ENCODE results near the gene IPMK.

The IPMK gene

DNA sequence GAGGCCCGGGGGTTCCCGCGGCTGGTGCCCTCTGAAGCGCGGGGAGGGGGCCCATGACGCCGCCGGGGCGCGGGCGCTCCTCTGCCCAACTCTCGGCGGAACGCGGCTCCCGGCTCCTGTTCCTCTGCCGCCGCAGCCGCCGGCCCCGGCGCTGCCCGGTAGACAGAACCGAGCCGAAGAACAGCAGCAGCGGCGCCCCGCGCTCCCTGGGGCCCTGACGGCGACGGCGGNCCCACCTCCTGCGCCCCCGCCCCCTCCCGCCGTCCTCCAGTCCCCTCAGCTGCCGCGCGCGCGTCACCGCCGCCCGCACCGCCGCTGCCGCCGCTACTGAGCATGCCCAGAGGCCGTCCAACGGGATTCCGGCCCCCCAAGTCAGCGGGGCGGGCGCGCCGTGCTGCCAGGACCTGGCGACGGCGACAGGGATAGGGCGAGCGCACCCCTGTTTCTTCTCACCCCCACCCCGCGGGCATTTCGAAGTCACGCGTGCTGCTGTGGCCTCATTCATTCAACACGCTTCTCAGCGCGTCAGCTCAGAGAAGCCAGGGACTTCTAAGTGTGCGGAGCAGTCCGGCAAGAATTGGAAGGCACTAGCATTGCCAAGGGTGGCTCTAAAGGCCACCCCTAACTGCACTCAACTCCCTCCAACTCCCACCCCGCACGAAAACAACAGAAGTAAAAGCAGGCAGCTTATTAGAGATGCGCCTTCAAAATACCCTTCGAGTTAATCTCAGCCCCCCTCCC, at the start of gene IPMK:
Gene IPMK (minus strand): TSS at position 182 of the 741 bp plus-strand sequence. CDS start 283 bp downstream, outside the sequence.
- no peaks in the 10 kb centered on the region for H3K36me3 ChIP-seq (ENCODE audit: control insufficient read depth in 5 of 5, insufficient read depth in 5 of 5, low read length in 5 of 5)
- peak within 1 kb of the TSS; percentile 94 for H3K27ac ChIP-seq (ENCODE audit: low read depth, low read length)
- H3K4me3 ChIP-seq (ENCODE audit: low read depth in 1 of 5, low read length in 5 of 5) = peak within 1 kb of the TSS; percentile 86 to 98 (median 91)
- H3K27me3 ChIP-seq (ENCODE audit: control insufficient read depth in 5 of 5, insufficient read depth in 4 of 5, low read length in 5 of 5) = no peaks in the 10 kb centered on the region
- H3K9me3 ChIP-seq (ENCODE audit: control insufficient read depth in 5 of 5, low read length in 5 of 5) = no peaks in the 10 kb centered on the region
- H3K4me1 ChIP-seq (ENCODE audit: control insufficient read depth in 5 of 5, insufficient read depth in 5 of 5, low read length in 5 of 5) = peaks cover 5 to 45% (median 42%) of the 10 kb centered on the region in 5 donors
- peak within 1 kb of the TSS; percentile 74 to 96 (median 86) for H3K9ac ChIP-seq (ENCODE audit: low read length in 5 of 5)

DNA sequence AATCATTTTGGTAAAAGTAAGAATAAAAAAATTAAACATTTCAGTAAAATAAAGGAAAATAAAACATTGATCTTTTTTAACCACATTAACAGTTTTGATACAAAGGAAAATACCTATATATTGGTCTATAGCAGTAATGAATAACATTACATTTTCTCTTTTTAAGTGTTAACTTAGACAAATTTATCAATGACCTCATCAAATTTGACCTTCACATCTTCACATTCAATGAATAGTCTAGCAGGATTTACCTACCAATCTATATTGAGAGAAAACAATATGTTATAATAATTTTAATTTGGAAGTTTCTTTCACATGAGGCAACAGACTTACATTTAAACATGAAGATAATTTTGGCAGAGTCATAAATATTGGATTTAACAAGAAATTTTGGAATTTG, 49.2 kb upstream of the IPMK start:
- Histone ChIP-seq H3K4me3 (ENCODE audit: low read depth in 1 of 5, low read length in 5 of 5) (no peak overlapping the region), H3K9me3 (ENCODE audit: control insufficient read depth in 5 of 5, low read length in 5 of 5) (peaks cover 0 to 3% (median 0%) of the 10 kb centered on the region in 5 donors), H3K36me3 (ENCODE audit: control insufficient read depth in 5 of 5, insufficient read depth in 5 of 5, low read length in 5 of 5) (no peaks in the 10 kb centered on the region), H3K9ac (ENCODE audit: low read length in 5 of 5) (no peak overlapping the region), H3K4me1 (ENCODE audit: control insufficient read depth in 5 of 5, insufficient read depth in 5 of 5, low read length in 5 of 5) (no peaks in the 10 kb centered on the region), H3K27me3 (ENCODE audit: control insufficient read depth in 5 of 5, insufficient read depth in 4 of 5, low read length in 5 of 5) (no peaks in the 10 kb centered on the region), H3K27ac (ENCODE audit: low read depth, low read length) (no peak overlapping the region)

DNA sequence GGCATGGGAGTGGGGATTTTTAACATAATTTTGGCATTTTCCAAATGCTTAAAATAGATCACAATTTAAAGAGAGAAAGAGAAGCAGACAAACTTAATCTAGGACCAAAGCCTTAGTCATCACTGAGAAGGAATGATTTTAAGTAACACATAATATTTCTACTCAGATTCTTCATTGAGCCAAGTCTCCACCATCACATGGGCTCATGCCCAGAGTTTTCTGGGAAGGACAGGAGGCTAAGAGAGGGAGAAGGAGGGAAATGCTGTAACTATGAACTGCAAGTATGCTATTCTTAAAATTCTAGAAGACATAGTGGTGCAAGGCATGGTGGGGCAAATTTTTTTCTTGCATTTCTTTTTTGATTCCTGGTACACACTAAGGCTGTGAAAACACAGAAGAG, 43.3 kb upstream of the IPMK start:
- Histone ChIP-seq H3K4me1 (ENCODE audit: control insufficient read depth in 5 of 5, insufficient read depth in 5 of 5, low read length in 5 of 5) (no peaks in the 10 kb centered on the region), H3K27me3 (ENCODE audit: control insufficient read depth in 5 of 5, insufficient read depth in 4 of 5, low read length in 5 of 5) (no peaks in the 10 kb centered on the region), H3K27ac (ENCODE audit: low read depth, low read length) (no peak overlapping the region), H3K9me3 (ENCODE audit: control insufficient read depth in 5 of 5, low read length in 5 of 5) (peaks cover 0 to 3% (median 0%) of the 10 kb centered on the region in 5 donors), H3K36me3 (ENCODE audit: control insufficient read depth in 5 of 5, insufficient read depth in 5 of 5, low read length in 5 of 5) (no peaks in the 10 kb centered on the region), H3K9ac (ENCODE audit: low read length in 5 of 5) (no peak overlapping the region), H3K4me3 (ENCODE audit: low read depth in 1 of 5, low read length in 5 of 5) (no peak overlapping the region)

DNA sequence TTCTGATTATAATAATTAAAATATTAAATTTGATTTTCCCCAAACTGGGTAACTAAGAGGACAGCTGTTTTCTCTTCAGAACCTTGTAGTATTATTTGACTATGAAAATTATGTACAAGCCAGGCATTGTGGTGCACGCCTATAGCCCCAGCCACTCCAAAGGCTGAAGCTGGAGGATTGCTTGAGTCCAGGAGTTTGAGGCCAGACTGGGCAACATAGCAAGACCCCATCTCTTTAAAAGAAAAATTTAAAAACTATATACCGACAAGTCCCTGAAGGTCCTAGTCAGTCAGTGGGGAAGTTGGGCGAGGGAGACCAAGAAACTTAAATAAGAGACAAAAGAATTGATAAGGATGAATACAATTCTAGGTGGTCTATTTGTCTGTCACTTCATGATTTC, 40.0 kb upstream of the IPMK start:
- H3K36me3 ChIP-seq (ENCODE audit: control insufficient read depth in 5 of 5, insufficient read depth in 5 of 5, low read length in 5 of 5) = no peaks in the 10 kb centered on the region
- H3K4me3 ChIP-seq (ENCODE audit: low read depth in 1 of 5, low read length in 5 of 5) = no peak overlapping the region
- no peak overlapping the region for H3K27ac ChIP-seq (ENCODE audit: low read depth, low read length)
- H3K9me3 ChIP-seq (ENCODE audit: control insufficient read depth in 5 of 5, low read length in 5 of 5) = peaks cover 0 to 2% (median 0%) of the 10 kb centered on the region in 5 donors
- H3K9ac ChIP-seq (ENCODE audit: low read length in 5 of 5) = no peak overlapping the region
- no peaks in the 10 kb centered on the region for H3K4me1 ChIP-seq (ENCODE audit: control insufficient read depth in 5 of 5, insufficient read depth in 5 of 5, low read length in 5 of 5)
- H3K27me3 ChIP-seq (ENCODE audit: control insufficient read depth in 5 of 5, insufficient read depth in 4 of 5, low read length in 5 of 5) = no peaks in the 10 kb centered on the region

DNA sequence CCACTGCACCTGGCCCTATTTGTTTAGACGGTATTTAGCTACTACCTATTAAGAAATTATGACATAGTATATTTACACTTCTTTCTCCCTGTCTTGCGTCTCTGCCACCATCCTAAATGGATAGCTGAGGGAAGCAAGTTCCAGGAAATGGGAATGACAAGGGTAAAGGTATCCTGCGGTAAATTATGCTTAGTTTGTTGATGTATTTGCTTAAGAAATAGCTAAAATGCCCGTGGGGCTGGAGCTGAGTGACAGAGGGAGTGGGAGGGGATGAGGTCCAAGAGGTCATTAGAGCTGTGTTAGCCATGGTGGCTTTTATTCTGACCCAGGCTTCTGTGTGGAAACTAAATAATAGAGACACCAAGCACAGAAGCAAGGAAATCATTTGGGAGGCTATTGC, 38.1 kb upstream of the IPMK start:
- no peak overlapping the region for H3K27ac ChIP-seq (ENCODE audit: low read depth, low read length)
- no peaks in the 10 kb centered on the region for H3K36me3 ChIP-seq (ENCODE audit: control insufficient read depth in 5 of 5, insufficient read depth in 5 of 5, low read length in 5 of 5)

DNA sequence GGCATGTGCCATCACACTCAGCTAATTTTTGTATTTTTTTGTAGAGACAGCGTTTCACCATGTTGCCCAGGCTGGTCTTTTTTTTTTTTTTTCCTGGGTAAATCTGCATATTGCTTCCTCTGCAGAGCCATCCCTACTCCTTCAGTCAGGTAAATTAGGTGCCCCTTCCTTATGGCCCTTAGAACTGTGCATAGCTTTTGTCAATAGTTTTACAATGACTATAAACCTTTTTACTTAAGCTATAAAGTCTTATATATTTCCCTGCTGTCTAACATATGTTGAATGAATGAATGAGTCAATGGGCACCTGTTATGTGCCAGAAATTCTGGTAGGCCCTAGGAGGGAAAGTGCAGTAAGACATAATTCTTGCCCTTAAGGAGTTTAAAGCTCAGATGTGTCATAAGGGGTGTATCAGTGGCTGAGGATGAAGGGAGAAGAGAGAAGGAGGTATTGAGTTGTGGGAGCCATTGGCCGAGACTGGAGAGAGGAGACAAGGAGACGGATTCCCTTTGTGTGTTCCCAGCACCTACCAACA, 36.5 kb upstream of the IPMK start:
- no peaks in the 10 kb centered on the region for H3K27me3 ChIP-seq (ENCODE audit: control insufficient read depth in 5 of 5, insufficient read depth in 4 of 5, low read length in 5 of 5)
- H3K4me3 ChIP-seq (ENCODE audit: low read depth in 1 of 5, low read length in 5 of 5) = no peak overlapping the region
- peaks cover 0 to 2% (median 0%) of the 10 kb centered on the region in 5 donors for H3K4me1 ChIP-seq (ENCODE audit: control insufficient read depth in 5 of 5, insufficient read depth in 5 of 5, low read length in 5 of 5)
- no peaks in the 10 kb centered on the region for H3K36me3 ChIP-seq (ENCODE audit: control insufficient read depth in 5 of 5, insufficient read depth in 5 of 5, low read length in 5 of 5)
- H3K9ac ChIP-seq (ENCODE audit: low read length in 5 of 5) = no peak overlapping the region
- no peaks in the 10 kb centered on the region for H3K9me3 ChIP-seq (ENCODE audit: control insufficient read depth in 5 of 5, low read length in 5 of 5)
- no peak overlapping the region for H3K27ac ChIP-seq (ENCODE audit: low read depth, low read length)

More for the DNA sequence above, 38.1 kb upstream of the IPMK start:
- H3K9me3 ChIP-seq (ENCODE audit: control insufficient read depth in 5 of 5, low read length in 5 of 5) = no peaks in the 10 kb centered on the region
- H3K27me3 ChIP-seq (ENCODE audit: control insufficient read depth in 5 of 5, insufficient read depth in 4 of 5, low read length in 5 of 5) = no peaks in the 10 kb centered on the region
- no peaks in the 10 kb centered on the region for H3K4me1 ChIP-seq (ENCODE audit: control insufficient read depth in 5 of 5, insufficient read depth in 5 of 5, low read length in 5 of 5)
- no peak overlapping the region for H3K4me3 ChIP-seq (ENCODE audit: low read depth in 1 of 5, low read length in 5 of 5)
- no peak overlapping the region for H3K9ac ChIP-seq (ENCODE audit: low read length in 5 of 5)

DNA sequence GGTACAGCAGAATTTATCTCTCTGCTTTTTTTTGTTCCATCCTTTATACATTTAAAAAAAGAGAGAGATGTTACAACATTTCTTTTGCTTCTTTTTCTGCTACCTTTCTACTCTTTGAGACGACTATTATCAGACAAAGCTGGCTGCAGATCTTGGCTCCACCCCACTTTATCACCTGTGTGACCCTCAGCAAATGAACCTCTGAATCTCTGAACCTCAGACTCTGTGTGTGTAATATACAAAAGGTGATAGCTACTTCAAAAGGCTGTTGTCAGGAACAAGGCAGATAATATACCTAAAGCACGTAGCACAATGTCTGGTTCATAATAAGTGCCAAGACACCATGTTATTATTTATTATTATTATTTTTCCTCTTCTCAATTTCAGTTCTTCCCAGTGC, 34.6 kb upstream of the IPMK start:
- no peaks in the 10 kb centered on the region for H3K27me3 ChIP-seq (ENCODE audit: control insufficient read depth in 5 of 5, insufficient read depth in 4 of 5, low read length in 5 of 5)
- H3K4me3 ChIP-seq (ENCODE audit: low read depth in 1 of 5, low read length in 5 of 5) = no peak overlapping the region
- H3K36me3 ChIP-seq (ENCODE audit: control insufficient read depth in 5 of 5, insufficient read depth in 5 of 5, low read length in 5 of 5) = no peaks in the 10 kb centered on the region
- no peak overlapping the region for H3K9ac ChIP-seq (ENCODE audit: low read length in 5 of 5)
- no peak overlapping the region for H3K27ac ChIP-seq (ENCODE audit: low read depth, low read length)
- H3K9me3 ChIP-seq (ENCODE audit: control insufficient read depth in 5 of 5, low read length in 5 of 5) = no peaks in the 10 kb centered on the region
- peaks cover 0 to 2% (median 0%) of the 10 kb centered on the region in 5 donors for H3K4me1 ChIP-seq (ENCODE audit: control insufficient read depth in 5 of 5, insufficient read depth in 5 of 5, low read length in 5 of 5)

DNA sequence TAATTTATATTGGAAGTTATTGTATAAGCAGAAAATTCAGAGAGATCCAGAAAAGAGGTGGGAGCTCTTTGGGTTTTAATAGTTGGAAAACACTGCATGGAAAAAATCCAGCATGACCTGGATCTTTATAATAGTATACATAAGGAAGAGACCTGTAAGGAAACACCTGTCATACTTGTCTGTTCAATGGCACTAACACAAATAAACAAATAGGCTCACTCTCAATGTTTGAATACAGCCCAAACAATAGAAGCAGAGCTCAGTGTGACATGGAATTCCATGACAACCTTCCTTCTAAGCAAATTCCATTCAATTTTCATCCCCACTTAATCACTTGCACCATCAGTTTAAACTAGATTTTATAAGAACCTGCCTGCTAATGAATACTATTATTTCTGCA, 33.0 kb upstream of the IPMK start:
- no peaks in the 10 kb centered on the region for H3K36me3 ChIP-seq (ENCODE audit: control insufficient read depth in 5 of 5, insufficient read depth in 5 of 5, low read length in 5 of 5)
- H3K4me1 ChIP-seq (ENCODE audit: control insufficient read depth in 5 of 5, insufficient read depth in 5 of 5, low read length in 5 of 5) = peaks cover 0 to 2% (median 0%) of the 10 kb centered on the region in 5 donors
- no peak overlapping the region for H3K9ac ChIP-seq (ENCODE audit: low read length in 5 of 5)
- no peaks in the 10 kb centered on the region for H3K27me3 ChIP-seq (ENCODE audit: control insufficient read depth in 5 of 5, insufficient read depth in 4 of 5, low read length in 5 of 5)
- no peaks in the 10 kb centered on the region for H3K9me3 ChIP-seq (ENCODE audit: control insufficient read depth in 5 of 5, low read length in 5 of 5)
- H3K27ac ChIP-seq (ENCODE audit: low read depth, low read length) = no peak overlapping the region
- no peak overlapping the region for H3K4me3 ChIP-seq (ENCODE audit: low read depth in 1 of 5, low read length in 5 of 5)

DNA sequence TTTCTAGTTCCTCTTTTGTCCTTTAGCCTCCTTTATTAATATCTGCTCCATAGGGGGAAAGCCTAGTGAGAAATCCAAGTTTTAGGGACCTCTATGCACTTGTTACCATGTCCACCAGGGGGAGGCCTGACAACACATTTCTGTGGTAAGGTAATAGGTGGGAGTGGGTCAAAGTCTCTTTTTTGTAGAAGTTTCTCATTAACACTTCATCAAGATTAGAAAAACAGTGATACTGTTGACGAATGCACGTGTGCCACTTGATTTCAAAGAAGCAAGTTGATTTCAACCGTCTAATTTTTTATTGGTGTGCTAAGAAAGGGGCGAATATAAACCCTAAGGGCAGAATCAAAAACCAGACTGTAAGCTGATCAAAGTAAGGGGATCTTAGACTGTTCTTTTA, 31.9 kb upstream of the IPMK start:
- Histone ChIP-seq H3K27me3 (ENCODE audit: control insufficient read depth in 5 of 5, insufficient read depth in 4 of 5, low read length in 5 of 5) (no peaks in the 10 kb centered on the region), H3K4me3 (ENCODE audit: low read depth in 1 of 5, low read length in 5 of 5) (no peak overlapping the region), H3K36me3 (ENCODE audit: control insufficient read depth in 5 of 5, insufficient read depth in 5 of 5, low read length in 5 of 5) (no peaks in the 10 kb centered on the region), H3K9ac (ENCODE audit: low read length in 5 of 5) (no peak overlapping the region), H3K4me1 (ENCODE audit: control insufficient read depth in 5 of 5, insufficient read depth in 5 of 5, low read length in 5 of 5) (peaks cover 0 to 2% (median 0%) of the 10 kb centered on the region in 5 donors), H3K9me3 (ENCODE audit: control insufficient read depth in 5 of 5, low read length in 5 of 5) (no peaks in the 10 kb centered on the region), H3K27ac (ENCODE audit: low read depth, low read length) (no peak overlapping the region)

DNA sequence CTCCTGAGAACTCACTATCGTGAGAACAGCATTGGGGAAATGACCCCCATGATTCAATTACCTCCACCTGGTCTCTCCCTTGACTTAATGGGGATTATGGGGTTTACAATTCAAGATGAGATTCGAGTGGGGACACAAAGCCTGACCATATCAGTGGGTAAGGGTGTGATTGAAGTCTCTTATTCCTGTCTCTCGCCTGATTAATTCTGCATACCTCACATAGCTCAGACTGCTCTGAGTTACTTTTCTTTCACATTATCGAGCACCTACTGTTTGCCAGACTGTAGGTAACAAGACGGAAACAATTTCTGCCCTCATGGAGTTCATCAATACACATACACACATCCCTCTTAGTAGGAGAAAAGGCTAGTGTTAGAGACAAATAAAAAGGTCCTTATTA, 26.3 kb upstream of the IPMK start:
- Histone ChIP-seq H3K9ac (ENCODE audit: low read length in 5 of 5) (no peak overlapping the region), H3K4me3 (ENCODE audit: low read depth in 1 of 5, low read length in 5 of 5) (no peak overlapping the region), H3K27ac (ENCODE audit: low read depth, low read length) (no peak overlapping the region), H3K36me3 (ENCODE audit: control insufficient read depth in 5 of 5, insufficient read depth in 5 of 5, low read length in 5 of 5) (no peaks in the 10 kb centered on the region), H3K4me1 (ENCODE audit: control insufficient read depth in 5 of 5, insufficient read depth in 5 of 5, low read length in 5 of 5) (no peaks in the 10 kb centered on the region), H3K9me3 (ENCODE audit: control insufficient read depth in 5 of 5, low read length in 5 of 5) (no peaks in the 10 kb centered on the region), H3K27me3 (ENCODE audit: control insufficient read depth in 5 of 5, insufficient read depth in 4 of 5, low read length in 5 of 5) (no peaks in the 10 kb centered on the region)
